Neural cell (in vitro differentiated cells): ENCODE measurements around the gene EVL. TPM values are rescaled to one million over a fixed set of nuclear protein-coding genes. Genes with fewer than 3 reads are reported as not detected.
A peak's percentile ranks its signal among the peaks of the same experiment; 100 is the strongest.

Experiments
- H2AFZ ChIP-seq: fragments of 200-600, 300-800 bp; sonication (generic), shearing (Covaris generic); 2 replicates; pipeline ENCODE4 v1.6.0; 2014; ENCODE audit warnings: low read depth, mild to moderate bottlenecking, antibody characterized with exemption, low read length, moderate library complexity
- H3F3A ChIP-seq: fragments of 200-600 bp; shearing (Covaris generic); 2 replicates; pipeline ENCODE4 v1.6.1; 2016; ENCODE audit warnings: mild to moderate bottlenecking, moderate library complexity, mixed read lengths, antibody characterized with exemption, low read length; ENCODE audit not compliant: insufficient read depth, poor library complexity, severe bottlenecking
- H3K27ac ChIP-seq: fragments of 200-600, 300-800 bp; sonication (generic), shearing (Covaris generic); 2 replicates; pipeline ENCODE4 v1.5.1; 2014; ENCODE audit warnings: mild to moderate bottlenecking, low read length, moderate library complexity
- H3K27me3 ChIP-seq: fragments of 300-800, 200-600 bp; sonication (generic), shearing (Covaris generic); 2 replicates; pipeline ENCODE4 v1.6.0; 2014; ENCODE audit warnings: mild to moderate bottlenecking, low read depth, low read length, moderate library complexity; ENCODE audit not compliant: insufficient read depth
- H3K36me3 ChIP-seq: fragments of 300-800, 200-600 bp; sonication (generic), shearing (Covaris generic); 2 replicates; pipeline ENCODE4 v1.5.1; 2014; ENCODE audit warnings: mild to moderate bottlenecking, antibody characterized with exemption, low read length, moderate library complexity; ENCODE audit not compliant: insufficient read depth
- H3K4me2 ChIP-seq: fragments of 300-800, 200-600 bp; sonication (generic), shearing (Covaris generic); 2 replicates; pipeline ENCODE4 v1.6.0; 2014; ENCODE audit warnings: mild to moderate bottlenecking, low read length
- H3K4me3 ChIP-seq: fragments of 300-800, 200-600 bp; sonication (generic), shearing (Covaris generic); 2 replicates; pipeline ENCODE4 v1.5.1; 2014; ENCODE audit warnings: mild to moderate bottlenecking, low read length, moderate library complexity
- H3K79me2 ChIP-seq: fragments of 200-600 bp; shearing (Covaris generic); replicated peaks from 2 replicates; pipeline ENCODE4 v1.6.0; 2014; ENCODE audit warnings: mild to moderate bottlenecking, low read length, moderate library complexity; ENCODE audit not compliant: insufficient read depth
- H3K9ac ChIP-seq: fragments of 300-800, 200-600 bp; sonication (generic), shearing (Covaris generic); 2 replicates; pipeline ENCODE4 v1.6.1; 2016; ENCODE audit warnings: mild to moderate bottlenecking, low read length, mixed read lengths
- H3K9me2 ChIP-seq: fragments of 200-600 bp; shearing (Covaris generic); 2 replicates; pipeline ENCODE4 v1.6.1; 2016; ENCODE audit warnings: mild to moderate bottlenecking, low read length, mixed read lengths; ENCODE audit not compliant: insufficient read depth
- H3K9me3 ChIP-seq: fragments of 200-600, 300-800 bp; sonication (generic), shearing (Covaris generic); 2 replicates; pipeline ENCODE4 v1.6.1; 2016; ENCODE audit warnings: mild to moderate bottlenecking, mixed run types, low read length, moderate library complexity, mixed read lengths
- H4K20me1 ChIP-seq: fragments of 200-600 bp; shearing (Covaris generic); 2 replicates; pipeline ENCODE4 v1.6.1; 2016; ENCODE audit warnings: mild to moderate bottlenecking, mixed run types; ENCODE audit not compliant: insufficient read depth
- EP300 ChIP-seq: fragments of 450-650 bp; conservative IDR thresholded peaks from 2 replicates; pipeline ENCODE4 v1.6.1; 2014; ENCODE audit warnings: antibody characterized with exemption, mild to moderate bottlenecking, moderate library complexity; ENCODE audit not compliant: poor library complexity, severe bottlenecking
- EZH2 ChIP-seq: fragments of 200-600, 300-800 bp; shearing (Covaris generic), sonication (generic); IDR thresholded peaks from 2 replicates; pipeline ENCODE4 v1.6.1; 2014; ENCODE audit warnings: antibody characterized with exemption, low read length, borderline replicate concordance, mild to moderate bottlenecking; ENCODE audit not compliant: insufficient read depth, poor library complexity, severe bottlenecking
- MXI1 ChIP-seq: fragments of 450-650 bp; conservative IDR thresholded peaks from 2 replicates; pipeline ENCODE4 v1.6.1; 2014; ENCODE audit warnings: antibody characterized with exemption, mild to moderate bottlenecking; ENCODE audit not compliant: poor library complexity, severe bottlenecking
- POLR2AphosphoS5 ChIP-seq: IDR thresholded peaks from 2 replicates; pipeline ENCODE4 v1.6.1; 2012
- RAD21 ChIP-seq: fragments of 450-650 bp; conservative IDR thresholded peaks from 2 replicates; pipeline ENCODE4 v1.6.1; 2014; ENCODE audit warnings: antibody characterized with exemption, mild to moderate bottlenecking, moderate library complexity
- SMC3 ChIP-seq: fragments of 450-650 bp; conservative IDR thresholded peaks from 2 replicates; pipeline ENCODE4 v1.6.1; 2014; ENCODE audit warnings: antibody characterized with exemption, mild to moderate bottlenecking, moderate library complexity; ENCODE audit not compliant: poor library complexity
- TAF1 ChIP-seq: IDR thresholded peaks from 2 replicates; pipeline ENCODE4 v1.6.1; 2012; ENCODE audit warnings: low read depth
- polyA plus RNA-seq: library from polyadenylated mRNA; depleted of rRNA; stranded (reverse); fragments of >200 nt; gene quantifications from 2 replicates; pipeline ENCODE4 v1.2.3, GENCODE V29; 2014
- TF ChIP-seq, protein P1 (sequence below): IDR thresholded peaks from 2 replicates; pipeline ENCODE4 v1.6.1; 2012; ENCODE audit warnings: borderline replicate concordance
- TF ChIP-seq, protein P2 (sequence below): fragments of 450-650 bp; IDR thresholded peaks from 2 replicates; pipeline ENCODE4 v1.5.1; 2014; ENCODE audit warnings: antibody characterized with exemption, mild to moderate bottlenecking, moderate library complexity; ENCODE audit not compliant: poor library complexity, severe bottlenecking

The EVL gene
- polyA plus RNA-seq, 1 donor from 2014 or later = 387 TPM

DNA sequence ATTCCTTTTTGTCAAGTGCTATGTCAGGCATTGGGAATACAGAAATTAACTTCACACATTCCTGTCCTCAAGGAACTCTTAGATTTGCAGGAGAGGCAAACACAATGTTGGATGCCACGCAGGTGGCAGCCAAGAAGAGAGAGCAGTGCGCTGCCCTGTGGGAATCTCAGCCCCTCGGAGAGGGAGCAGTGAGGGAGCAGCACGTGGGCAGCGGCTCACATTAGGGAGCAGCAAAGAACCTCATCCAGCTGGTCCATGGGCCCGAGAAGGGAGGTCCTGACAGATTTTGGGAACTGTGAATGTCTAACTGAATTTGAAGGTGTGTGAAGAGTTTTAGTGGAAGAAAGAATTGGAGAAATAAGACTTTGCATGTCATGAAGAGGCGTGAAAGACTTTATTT is 47.2 kb upstream of the EVL start:
- Histone ChIP-seq H3K9ac (no peak overlapping the region), H3K9me3 (no peaks in the 10 kb centered on the region), H3F3A (peaks cover 4% of the 10 kb centered on the region), H2AFZ (no peak overlapping the region), H3K27me3 (no peaks in the 10 kb centered on the region), H3K36me3 (no peaks in the 10 kb centered on the region), H3K27ac (no peak overlapping the region), H3K9me2 (no peaks in the 10 kb centered on the region), H3K4me3 (no peak overlapping the region), H4K20me1 (peaks cover 4% of the 10 kb centered on the region), H3K79me2 (peaks cover 79% of the 10 kb centered on the region), H3K4me2 (no peak overlapping the region)
- TF ChIP-seq POLR2AphosphoS5 (no peak), MXI1 (no peak), SMC3 (no peak), EP300 (no peak), RAD21 (no peak), TAF1 (no peak), EZH2 (no peak)
- TF ChIP-seq, protein P1, sequence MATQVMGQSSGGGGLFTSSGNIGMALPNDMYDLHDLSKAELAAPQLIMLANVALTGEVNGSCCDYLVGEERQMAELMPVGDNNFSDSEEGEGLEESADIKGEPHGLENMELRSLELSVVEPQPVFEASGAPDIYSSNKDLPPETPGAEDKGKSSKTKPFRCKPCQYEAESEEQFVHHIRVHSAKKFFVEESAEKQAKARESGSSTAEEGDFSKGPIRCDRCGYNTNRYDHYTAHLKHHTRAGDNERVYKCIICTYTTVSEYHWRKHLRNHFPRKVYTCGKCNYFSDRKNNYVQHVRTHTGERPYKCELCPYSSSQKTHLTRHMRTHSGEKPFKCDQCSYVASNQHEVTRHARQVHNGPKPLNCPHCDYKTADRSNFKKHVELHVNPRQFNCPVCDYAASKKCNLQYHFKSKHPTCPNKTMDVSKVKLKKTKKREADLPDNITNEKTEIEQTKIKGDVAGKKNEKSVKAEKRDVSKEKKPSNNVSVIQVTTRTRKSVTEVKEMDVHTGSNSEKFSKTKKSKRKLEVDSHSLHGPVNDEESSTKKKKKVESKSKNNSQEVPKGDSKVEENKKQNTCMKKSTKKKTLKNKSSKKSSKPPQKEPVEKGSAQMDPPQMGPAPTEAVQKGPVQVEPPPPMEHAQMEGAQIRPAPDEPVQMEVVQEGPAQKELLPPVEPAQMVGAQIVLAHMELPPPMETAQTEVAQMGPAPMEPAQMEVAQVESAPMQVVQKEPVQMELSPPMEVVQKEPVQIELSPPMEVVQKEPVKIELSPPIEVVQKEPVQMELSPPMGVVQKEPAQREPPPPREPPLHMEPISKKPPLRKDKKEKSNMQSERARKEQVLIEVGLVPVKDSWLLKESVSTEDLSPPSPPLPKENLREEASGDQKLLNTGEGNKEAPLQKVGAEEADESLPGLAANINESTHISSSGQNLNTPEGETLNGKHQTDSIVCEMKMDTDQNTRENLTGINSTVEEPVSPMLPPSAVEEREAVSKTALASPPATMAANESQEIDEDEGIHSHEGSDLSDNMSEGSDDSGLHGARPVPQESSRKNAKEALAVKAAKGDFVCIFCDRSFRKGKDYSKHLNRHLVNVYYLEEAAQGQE = no peak
- TF ChIP-seq, protein P2, sequence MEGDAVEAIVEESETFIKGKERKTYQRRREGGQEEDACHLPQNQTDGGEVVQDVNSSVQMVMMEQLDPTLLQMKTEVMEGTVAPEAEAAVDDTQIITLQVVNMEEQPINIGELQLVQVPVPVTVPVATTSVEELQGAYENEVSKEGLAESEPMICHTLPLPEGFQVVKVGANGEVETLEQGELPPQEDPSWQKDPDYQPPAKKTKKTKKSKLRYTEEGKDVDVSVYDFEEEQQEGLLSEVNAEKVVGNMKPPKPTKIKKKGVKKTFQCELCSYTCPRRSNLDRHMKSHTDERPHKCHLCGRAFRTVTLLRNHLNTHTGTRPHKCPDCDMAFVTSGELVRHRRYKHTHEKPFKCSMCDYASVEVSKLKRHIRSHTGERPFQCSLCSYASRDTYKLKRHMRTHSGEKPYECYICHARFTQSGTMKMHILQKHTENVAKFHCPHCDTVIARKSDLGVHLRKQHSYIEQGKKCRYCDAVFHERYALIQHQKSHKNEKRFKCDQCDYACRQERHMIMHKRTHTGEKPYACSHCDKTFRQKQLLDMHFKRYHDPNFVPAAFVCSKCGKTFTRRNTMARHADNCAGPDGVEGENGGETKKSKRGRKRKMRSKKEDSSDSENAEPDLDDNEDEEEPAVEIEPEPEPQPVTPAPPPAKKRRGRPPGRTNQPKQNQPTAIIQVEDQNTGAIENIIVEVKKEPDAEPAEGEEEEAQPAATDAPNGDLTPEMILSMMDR = no peak

DNA sequence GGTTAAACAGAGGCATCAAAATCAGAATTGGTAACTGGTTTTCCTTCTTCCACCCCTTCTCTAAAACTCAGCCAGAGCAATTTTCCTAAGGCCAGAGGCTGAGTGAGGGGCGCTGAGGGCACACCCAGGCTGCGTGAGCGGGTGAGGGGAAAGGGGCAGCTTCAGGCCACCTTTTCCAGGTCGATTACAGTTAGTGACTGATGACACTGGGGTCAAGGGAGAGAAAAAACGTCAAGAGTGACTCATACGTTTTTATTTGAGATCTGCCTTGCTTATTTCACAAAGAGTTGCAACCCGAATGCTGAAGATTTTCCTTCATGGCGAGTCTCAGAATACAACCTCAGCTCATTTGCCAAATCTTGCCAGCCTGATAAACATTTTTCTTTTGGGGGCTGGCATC is 46.7 kb upstream of the EVL start:
- H3K27ac ChIP-seq = peak overlapping the region; percentile 85
- peak overlapping the region; percentile 67 for H3K9ac ChIP-seq
- H2AFZ ChIP-seq = no peak overlapping the region
- no peaks in the 10 kb centered on the region for H3K36me3 ChIP-seq
- peak overlapping the region; percentile 65 for H3K4me3 ChIP-seq
- no peaks in the 10 kb centered on the region for H3K27me3 ChIP-seq
- H3K9me2 ChIP-seq = no peaks in the 10 kb centered on the region
- H3K79me2 ChIP-seq = peaks cover 78% of the 10 kb centered on the region
- peaks cover 4% of the 10 kb centered on the region for H3F3A ChIP-seq
- H3K9me3 ChIP-seq = no peaks in the 10 kb centered on the region
- peaks cover 4% of the 10 kb centered on the region for H4K20me1 ChIP-seq
- TF ChIP-seq POLR2AphosphoS5 = no peak
- TF ChIP-seq, protein P1 = no peak
- TF ChIP-seq, protein P2 = no peak
- TF ChIP-seq TAF1 = no peak
- no peak for TF ChIP-seq EZH2
- no peak for TF ChIP-seq EP300
- TF ChIP-seq MXI1 = no peak
- no peak for TF ChIP-seq SMC3
- TF ChIP-seq RAD21 = no peak
- no peak overlapping the region for H3K4me2 ChIP-seq
